Myocyte (in vitro differentiated cells): Measurements from ENCODE around the gene CYSRT1. TPM values are rescaled to one million over a fixed set of nuclear protein-coding genes. Genes with fewer than 3 reads are reported as not detected.

Experiments
- DNase-seq: peaks from one replicate; pipeline ENCODE4 v3.0.0-alpha.2; 2012; ENCODE audit warnings: low read depth
- total RNA-seq: library from RNA; depleted of rRNA; stranded (reverse); fragments of >200 nt; gene quantifications from 2 replicates; pipeline ENCODE4 v1.2.3, GENCODE V29; 2014

CYSRT1 gene
- total RNA-seq, 1 donor from 2014 or later, result 2.0 TPM

DNA sequence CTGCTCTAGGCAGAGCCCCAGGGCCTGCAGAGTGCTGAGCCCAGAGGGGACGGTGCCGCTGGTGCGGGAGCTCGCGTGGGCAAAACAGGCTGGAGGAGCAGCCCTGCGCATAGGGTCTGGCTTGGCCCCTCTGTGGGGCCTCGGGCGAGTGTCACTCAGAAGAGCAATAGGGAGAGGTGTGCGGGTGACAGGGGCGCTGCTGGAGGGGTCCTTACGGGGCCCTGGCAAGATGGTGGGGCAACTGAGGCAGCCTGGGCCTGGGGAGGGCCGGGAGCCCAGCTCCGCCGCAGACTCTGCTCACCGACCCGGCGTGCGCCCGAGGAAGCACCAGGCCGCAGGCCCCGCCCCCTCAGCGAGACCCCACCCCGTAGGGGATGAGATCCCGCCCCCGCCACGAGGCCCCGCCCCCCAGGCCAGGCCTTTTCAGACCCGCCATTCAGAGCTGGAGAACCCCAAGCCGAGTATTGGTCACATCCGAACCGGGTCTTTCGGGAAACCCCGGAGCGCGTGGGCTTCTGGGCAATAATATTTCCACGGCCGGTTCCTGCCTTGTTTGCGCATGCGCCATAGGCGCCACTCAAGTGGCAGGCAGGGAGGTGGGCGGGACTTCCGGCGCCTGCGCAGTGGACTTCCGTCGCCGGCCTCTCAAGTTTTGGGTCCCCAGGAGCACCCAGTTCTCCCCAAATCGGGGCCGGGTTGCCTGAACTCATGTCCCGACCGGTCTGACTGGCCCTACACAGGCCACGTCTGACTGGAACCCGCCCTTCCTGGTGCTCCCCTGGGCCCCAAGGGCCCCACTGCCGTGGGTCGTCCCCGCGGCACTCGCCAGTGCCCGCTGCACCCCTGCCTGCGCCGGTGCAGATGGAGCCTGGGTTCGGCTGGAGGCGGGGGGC is 1.6 kb upstream of the CYSRT1 start:
- DNase-seq, result peak; percentile 98

DNA sequence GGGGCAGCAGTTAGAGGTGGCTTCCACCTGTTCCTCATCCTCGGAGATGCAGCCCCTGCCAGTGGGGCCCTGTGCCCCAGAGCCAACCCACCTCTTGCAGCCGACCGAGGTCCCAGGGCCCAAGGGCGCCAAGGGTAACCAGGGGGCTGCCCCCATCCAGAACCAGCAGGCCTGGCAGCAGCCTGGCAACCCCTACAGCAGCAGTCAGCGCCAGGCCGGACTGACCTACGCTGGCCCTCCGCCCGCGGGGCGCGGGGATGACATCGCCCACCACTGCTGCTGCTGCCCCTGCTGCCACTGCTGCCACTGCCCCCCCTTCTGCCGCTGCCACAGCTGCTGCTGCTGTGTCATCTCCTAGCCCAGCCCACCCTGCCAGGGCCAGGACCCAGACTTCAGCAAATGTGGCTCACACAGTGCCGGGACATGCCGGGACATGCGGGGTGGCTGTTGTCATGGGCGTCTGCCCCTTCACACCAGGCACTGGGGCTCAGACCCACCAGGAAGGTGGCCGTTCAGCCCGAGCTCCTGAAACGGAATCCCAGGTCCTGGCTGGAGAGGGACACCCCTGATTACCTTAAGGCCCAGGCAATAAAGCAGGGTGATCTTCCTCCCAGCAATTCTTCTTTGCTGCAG is 841 bp downstream of the CYSRT1 start:
- DNase-seq, result peak; percentile 30

DNA sequence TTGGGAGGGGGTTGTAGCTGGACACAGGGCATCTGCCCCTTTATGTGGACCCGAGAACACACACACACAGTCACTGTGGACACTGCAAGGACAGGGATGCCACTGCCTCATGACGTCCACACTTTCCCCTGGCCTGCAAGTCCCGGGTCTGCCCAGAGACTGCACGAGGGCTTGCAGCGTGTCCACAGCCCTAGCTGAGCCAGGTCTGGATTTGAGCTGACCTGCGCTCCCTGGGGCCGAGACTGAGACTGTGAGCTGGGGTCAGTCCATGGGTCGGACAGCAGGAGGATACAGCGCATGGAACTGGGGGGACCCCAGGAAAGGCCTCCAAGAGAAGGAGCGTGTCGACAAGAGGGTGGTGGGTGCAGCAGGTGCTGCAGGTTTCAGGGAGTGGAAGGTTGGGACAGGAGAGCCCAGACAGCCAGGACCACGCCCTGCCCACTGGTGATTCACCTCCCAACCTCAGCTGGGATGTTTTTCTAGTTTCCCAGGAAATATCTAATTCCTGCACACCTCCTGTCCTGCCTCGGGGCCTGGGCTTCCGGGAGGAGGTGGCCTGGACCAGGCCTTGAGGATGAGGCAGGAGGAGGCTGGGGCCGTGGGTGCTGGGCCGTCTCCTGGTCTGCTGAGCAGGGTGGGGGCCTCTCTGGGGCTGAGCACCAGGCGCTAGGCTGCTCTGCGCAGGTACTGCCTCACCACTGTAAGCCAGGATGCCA is 1.5 kb downstream of the CYSRT1 start:
- no peak for DNase-seq

DNA sequence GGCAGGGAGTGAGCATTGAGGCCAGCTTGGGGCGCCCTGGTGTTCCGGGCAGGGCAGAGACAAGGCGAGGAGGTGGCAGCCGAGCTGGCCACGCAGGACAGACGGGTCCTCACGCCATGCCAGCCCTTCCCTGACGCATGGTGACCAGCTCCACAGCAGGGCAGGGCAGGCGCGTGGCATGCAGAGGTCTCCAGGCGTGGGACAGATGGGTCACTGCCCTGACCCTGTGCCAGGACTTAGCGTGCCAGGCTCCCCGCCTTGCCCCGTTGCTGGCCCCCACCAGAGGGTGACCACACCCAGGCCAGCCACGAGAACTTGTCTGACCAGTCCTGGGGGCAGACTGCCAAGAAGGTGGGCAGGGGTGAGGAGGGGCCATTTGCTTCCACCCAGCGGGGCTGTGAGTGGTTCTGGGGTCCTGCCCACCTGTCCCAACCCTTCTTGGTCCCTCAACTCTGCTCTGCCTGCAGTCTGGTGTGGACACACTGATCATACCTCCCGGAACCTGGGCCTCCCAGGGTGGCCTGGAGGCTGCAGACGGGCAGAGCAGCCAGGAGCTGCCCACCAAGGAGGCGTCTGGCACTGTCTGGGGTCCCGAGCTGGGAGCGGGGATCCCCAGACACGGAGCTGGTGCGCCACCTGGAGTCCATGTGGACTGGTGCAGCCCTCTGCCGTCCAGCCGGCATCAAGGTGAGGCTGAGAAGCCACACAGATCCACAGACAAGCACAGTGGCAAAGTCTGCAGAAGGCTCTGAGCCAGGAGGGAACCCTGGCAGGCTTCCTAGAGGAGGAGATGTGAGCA is 2.3 kb downstream of the CYSRT1 start, which contains the start of gene RNF224:
Gene RNF224 (plus strand): TSS at position 449 of the 799 bp plus-strand sequence. CDS start 834 bp downstream, outside the sequence.
- peak; percentile 81 for DNase-seq

DNA sequence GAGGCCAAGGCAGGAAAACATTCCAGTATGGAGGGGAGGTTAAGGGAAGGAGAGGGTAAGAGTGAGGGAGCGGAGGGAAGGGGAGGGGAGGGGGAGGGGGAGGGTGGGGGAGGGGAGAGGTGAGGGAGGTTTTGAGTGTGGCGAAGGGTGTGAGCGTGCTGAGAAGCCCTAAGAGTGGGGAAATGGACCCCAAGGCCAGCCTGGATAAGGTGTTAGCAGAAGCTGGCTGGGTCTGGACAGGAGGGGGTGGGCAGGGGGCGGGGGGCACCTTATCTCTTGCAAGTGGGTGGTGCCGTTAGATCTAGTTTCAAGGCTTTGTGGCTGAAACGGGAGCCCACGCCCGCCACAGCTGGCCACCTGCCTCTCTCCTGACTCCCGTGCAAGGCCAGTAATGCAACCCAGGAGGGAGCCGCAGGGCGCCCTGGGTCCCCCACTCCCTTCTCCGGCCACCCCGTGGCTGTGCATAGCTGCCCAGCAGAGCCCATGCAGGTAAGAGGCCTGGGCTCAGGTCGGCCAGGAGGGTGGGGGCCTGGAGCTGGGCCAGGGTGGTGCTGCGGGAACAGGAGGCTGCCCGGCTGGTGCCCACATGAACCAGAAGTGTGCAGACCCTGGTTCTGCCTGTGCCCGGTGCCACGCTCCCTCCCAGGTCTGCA is 3.0 kb downstream of the CYSRT1 start:
- DNase-seq, result no peak

DNA sequence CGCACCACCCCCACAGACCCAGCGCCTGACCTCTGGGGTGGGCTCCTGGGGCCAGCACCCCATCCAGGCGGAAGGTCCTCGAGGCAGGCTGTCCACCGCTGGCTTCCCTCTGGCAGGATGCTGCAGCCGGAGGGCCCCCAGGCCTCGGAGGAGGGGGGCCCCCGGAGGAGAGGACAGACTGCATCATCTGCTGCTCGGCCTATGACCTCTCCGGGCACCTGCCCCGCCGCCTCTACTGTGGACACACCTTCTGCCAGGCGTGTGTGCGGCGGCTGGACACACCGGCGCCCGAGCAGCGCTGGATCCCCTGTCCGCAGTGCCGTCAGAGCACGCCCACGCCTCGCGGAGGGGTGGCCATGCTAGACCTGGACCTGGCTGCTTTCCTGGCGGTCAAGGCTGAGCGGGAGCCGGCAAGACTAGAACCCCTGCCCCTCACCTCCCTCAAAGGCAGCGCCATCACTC is 3.6 kb downstream of the CYSRT1 start:
- DNase-seq, result no peak

DNA sequence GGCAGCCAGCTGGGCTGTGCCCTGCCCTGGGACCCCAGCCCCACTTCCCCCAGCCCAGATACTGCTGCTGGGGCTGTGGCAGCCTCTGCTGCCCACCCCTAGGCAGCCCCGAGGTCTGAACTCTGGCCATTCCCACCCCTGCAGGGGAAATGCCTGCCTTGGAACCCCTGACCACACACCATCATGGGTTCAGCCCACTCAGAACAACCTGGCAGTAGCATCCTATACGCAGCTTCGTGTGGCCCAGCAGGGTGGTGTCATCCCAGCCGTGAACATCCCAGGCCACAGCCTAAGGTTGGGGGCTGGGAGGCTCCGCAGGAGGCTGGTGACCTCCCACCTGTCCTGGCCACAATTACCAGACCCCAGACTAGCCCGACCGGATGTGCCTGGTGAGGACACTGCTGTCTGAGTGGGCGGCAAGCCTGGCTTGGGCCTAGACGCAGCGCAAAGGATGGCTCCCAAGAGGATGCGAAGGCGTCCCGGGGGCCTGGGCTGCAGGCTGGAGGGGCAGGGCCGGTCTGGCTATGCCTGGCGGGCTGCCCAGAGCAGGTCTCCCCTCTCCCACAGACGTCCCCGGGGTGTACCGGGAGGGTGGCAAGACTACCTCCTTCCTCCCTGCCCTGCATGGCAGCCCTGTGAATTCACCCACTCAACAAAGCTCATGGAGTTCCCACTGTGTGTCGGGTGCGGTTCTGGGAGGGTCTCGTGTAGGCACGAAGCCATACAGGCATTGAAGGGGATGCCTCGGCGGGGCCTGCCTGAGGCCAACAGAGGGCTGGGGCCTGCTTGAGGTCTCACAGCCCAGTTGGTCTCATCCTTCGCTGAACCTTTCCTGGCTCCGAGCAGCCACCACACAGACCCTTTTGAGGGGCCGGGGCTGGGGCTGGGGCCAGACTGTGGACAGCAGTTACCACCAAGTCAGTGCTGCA is 4.3 kb downstream of the CYSRT1 start:
- no peak for DNase-seq

DNA sequence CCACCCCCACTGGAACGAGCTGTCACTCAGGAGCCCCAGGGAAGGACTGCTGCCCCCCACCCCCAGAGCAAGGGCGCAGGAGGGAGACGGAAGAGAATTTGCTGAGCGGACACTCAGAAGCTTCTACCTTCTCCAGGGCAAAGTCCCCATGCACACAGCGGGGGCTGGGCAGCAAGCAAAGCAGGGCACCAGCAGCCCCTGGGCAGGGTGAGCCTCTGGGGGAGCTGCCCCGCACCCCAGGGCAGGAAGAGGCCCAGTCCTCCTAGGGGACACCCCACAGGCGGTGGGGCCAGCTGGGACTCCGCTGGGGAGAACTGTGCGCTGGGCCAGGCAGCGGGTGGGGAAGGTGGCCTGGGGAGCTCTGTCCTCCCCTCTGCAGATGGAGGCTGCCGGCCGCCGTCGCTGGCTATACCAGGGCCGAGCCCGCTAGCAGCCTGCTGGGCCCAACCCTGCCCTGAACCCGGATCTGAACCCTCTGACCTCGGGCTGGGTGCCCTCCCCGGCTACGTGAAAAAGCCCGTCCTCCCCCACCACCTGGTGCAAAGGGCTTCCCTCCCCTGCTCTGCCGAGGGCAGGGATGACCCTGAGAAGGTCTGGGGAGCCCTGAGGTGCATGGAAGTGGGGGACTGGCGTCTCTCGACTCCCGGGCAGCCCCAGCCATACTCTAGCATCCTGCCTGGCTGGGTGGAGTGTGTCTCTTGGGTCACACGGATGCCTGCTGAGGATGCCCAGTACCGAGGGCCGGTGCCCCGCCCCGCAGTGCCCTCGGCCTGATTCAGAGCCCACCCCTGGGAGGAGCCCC is 5.1 kb downstream of the CYSRT1 start:
- DNase-seq, result no peak

DNA sequence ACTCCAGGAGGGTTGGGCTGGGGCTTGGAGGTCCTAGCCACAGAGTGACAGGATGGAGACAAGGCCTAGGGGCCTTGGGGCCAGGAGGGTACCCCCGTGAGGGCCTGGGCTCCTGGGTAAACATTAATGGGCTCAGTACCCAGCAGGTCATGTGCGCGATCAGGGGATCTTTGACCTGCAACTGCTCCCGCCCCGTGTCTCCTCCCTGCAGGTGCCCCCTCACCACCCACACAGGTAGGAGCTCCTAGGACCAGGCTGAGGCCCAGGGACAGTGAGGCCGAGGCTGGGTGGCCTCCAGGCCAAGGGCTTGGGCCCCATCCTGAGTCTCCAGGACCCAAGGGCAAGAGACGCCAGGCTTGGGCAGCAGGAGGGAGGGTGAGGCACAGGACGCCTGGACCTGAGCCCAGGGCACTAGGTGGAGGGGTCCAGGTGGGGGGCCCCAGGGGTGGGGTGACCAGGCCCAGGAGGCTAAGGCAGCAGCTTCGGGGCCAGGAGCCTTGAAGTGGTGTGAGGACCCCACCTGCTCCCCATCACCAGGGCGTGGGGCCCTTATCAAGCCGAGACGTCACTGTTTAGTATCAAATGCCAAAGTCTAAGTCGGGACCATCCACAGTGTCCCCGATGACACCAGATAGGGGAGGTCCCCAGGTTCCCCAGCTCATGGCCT is 5.9 kb downstream of the CYSRT1 start, which contains the start of gene SLC34A3:
Gene SLC34A3 (plus strand): TSS at position 197 of the 667 bp plus-strand sequence. CDS start 802 bp downstream, outside the sequence.
- DNase-seq, result no peak

DNA sequence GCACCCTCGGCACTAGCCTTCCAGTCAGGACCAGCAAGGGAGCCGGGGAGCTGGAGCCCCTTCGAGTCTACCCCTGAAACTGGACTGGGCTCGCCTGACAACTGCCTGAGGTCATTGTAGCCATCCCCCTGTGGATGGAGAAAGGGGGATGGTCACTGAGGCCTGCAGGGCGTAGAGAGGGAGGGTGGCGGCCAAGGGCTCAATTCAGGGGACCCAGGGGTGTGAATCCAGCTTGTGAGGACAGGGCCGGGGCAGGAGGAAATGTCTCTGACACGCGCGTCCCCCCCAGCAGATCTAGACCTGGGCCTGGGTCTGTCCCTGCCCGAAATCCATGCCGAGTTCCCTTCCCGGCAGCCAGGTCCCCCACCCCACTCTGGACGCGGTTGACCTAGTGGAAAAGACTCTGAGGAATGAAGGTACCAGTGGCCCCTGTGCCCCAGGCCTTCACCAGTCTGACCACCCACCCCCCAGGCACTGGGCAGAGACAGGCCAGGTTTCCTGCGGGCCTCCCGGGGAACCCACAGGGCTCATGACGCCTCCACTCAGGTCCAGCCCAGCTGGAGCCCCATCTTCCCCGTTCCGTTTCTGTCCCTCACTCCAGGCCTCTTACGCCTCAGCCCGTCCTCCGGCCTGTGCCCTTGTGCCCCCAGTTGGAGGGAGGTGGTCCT is 6.5 kb downstream of the CYSRT1 start:
- DNase-seq, result no peak

DNA sequence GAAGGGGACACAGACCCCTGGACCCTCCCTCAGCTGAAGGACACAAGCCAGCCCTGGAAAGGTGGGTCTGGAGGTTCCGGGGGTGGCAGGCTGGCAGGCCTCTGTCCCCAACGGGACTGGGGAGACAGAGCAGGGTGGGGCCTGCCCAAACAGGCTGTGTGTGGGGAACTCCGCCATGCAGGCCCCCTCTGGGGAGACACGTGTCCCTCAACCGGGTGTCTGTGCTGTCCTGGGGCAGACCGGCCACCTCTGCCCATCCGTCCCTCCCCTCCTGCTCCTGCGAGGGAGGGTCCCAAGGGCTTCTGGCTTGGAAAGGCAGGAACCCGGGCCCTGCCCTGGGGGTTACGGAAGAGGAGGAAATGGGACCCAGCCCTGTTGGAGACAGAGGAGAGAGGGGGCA is 7.1 kb downstream of the CYSRT1 start:
- no peak for DNase-seq

DNA sequence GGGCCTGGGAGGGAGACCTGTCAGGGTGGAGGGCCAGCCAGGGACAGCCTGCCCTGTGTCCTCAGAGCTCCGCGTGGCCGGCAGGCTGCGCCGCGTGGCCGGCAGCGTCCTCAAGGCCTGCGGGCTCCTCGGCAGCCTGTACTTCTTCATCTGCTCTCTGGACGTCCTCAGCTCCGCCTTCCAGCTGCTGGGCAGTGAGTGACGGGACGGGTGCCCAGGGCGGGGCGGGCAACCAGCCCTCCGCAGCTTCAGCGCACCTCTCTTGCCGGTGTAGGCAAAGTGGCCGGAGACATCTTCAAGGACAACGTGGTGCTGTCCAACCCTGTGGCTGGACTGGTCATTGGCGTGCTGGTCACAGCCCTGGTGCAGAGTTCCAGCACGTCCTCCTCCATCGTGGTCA is 7.5 kb downstream of the CYSRT1 start:
- peak; percentile 64 for DNase-seq

DNA sequence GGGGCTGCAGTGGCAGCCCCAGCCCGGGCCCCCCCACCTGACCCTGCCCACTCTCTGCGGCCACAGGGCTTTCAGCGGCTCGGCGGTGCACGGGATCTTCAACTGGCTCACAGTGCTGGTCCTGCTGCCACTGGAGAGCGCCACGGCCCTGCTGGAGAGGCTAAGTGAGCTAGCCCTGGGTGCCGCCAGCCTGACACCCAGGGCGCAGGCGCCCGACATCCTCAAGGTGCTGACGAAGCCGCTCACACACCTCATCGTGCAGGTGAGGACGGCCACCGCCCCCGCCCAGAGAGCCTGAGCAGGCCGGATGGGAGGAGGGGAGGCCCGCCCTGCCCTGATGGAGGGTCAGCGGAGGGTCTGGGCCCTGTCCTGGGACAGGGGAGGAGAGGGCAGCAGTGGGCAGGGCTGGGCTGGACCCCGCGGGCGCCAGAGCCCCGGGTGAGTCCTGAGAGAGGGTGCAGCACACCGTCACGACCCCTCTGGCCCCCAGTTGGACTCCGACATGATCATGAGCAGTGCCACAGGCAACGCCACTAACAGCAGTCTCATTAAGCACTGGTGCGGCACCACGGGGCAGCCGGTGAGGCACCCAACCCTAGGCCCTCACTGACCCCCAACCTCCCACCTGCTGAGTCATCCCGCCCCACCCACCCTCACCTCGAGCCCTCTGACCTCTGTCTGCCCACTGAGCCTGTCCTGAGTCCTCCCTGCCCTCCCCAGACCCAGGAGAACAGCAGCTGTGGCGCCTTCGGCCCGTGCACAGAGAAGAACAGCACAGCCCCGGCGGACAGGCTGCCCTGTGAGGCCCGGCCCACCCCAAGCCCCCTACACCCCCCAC is 8.4 kb downstream of the CYSRT1 start:
- DNase-seq, result no peak

DNA sequence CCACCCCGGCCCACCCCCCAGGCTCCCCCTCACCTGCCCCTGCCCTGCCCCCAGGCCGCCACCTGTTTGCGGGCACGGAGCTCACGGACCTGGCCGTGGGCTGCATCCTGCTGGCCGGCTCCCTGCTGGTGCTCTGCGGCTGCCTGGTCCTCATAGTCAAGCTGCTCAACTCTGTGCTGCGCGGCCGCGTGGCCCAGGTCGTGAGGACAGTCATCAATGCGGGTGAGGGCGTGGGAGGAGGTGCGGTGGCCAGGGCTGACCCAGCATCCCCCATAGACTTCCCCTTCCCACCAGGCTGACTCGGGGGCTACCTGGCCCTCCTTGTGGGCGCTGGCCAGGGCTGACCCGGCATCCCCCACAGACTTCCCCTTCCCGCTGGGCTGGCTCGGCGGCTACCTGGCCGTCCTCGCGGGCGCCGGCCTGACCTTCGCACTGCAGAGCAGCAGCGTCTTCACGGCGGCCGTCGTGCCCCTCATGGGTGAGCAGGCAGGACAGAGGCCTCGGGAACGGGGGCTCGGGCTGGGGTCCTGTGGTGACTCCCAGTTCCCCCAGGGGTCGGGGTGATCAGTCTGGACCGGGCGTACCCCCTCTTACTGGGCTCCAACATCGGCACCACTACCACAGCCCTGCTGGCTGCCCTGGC is 9.2 kb downstream of the CYSRT1 start:
- DNase-seq, result no peak

DNA sequence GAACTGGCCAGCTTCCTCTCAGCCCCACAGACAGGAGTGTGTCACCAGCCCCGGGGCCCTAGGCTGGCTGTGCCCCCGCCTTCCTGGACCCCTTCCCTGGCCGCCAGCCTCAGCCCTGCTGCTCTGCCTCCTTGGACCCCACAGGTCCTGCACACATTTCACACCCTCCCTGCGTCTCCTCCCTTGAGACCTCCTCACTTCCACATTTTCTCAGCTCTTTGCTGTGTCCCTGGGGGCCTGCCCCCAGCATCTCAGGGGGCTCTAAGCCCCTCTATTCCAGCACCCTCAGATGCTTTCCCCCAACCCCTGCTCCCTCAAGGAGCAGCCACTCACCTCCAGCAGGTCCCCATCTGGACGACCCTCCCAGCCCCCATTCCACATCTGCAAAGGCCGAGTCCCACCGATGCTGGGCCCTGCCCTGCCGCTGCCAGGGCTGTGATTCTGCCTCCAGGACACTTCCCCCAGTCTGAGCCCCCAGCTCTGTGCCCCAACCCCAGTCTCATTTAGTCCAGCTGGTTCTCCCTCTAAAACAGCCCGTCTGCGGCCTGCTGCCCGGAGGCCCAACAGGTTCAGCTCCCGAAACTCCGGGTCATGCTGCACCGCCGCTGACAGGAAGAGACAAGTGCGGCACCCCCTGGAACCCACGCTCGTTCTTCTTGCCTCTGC is 9.9 kb downstream of the CYSRT1 start:
- DNase-seq, result no peak
